ENCODE data around the gene THBS2. TPM values are rescaled to one million over a fixed set of nuclear protein-coding genes. Genes with fewer than 3 reads are reported as not detected.
A peak's percentile ranks its signal among the peaks of the same experiment; 100 is the strongest.

The THBS2 gene
- total RNA-seq, 1 donor from 2014 or later, result 135 TPM

DNA sequence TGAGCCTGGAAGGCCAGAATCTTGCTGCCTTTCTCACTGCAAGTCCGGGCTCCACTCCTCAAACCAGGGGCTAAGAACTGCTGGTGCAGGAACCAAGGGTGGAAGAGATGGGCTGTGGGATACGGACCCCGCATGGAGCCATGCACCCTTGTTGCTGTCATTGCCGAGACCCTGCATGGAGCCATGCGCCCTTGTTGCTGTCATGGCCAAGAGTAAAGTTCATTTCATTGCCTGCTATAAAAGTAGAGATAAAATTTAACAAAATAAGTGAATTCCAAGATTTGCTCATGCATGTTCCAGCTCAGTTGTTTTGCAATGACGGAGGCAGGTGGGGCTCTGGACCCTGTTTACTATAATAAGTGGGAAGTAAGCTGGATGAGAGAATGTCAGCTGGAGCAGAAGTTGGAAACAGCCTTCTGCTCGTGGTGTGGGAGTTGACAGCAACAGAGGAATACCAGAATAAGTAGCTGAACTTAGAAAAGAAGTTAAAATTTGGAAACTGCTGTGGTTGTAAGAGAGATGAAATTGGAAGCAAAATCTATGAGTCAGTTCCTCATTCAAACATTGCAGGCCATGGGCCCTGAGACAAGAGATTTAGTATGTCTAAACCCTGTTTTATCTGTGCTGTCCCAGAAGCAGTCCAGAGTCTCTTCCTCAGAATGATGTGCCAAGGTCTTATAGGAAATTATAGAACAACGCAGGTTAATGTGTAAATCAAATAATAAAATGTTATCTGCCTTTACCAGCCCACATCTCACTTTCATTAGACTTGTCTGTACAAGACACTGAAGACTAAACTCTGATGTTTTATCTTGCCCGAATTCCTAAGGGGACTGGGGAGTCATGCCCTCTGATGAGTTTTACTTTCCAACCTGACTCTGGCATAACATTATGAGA is 15.8 kb upstream of the THBS2 start:
- H3K79me2 ChIP-seq (ENCODE audit: insufficient read depth, low read length), result no peaks in the 10 kb centered on the region
- Mint-ChIP-seq H3K4me3 (ENCODE audit: unreplicated experiment) (no peak overlapping the region), H3K27ac (ENCODE audit: unreplicated experiment) (no peak overlapping the region), H3K9me3 (ENCODE audit: unreplicated experiment) (peaks cover 2% of the 10 kb centered on the region), H3K27me3 (ENCODE audit: low read depth, unreplicated experiment) (peaks cover 16% of the 10 kb centered on the region), H3K36me3 (ENCODE audit: low read depth, unreplicated experiment) (peaks cover 5% of the 10 kb centered on the region), H3K4me1 (ENCODE audit: low read depth, unreplicated experiment) (peaks cover 12% of the 10 kb centered on the region)
- no peaks in the 10 kb centered on the region for H3K36me3 ChIP-seq (ENCODE audit: insufficient read depth, low read length)
- no peaks in the 10 kb centered on the region for H4K20me1 ChIP-seq (ENCODE audit: insufficient read depth, low read length)
- peak; percentile 5 for FAIRE-seq
- H3K27me3 ChIP-seq (ENCODE audit: insufficient read depth, low read length), result no peaks in the 10 kb centered on the region
- H2AFZ ChIP-seq (ENCODE audit: low read depth, low read length), result no peak overlapping the region
- no peak overlapping the region for H3K4me3 ChIP-seq (ENCODE audit: insufficient read depth, low read depth, low read length)
- H3K27ac ChIP-seq (ENCODE audit: low read depth, low read length), result no peak overlapping the region
- no peaks in the 10 kb centered on the region for H3K9me3 ChIP-seq (ENCODE audit: insufficient read depth, low read depth, low read length)
- DNase-seq (ENCODE audit: low read depth), result peak; percentile 58
- peaks cover 10% of the 10 kb centered on the region for H3K4me1 ChIP-seq (ENCODE audit: insufficient read depth, low read length)
- no peak overlapping the region for H3K9ac ChIP-seq (ENCODE audit: low read length)
- TF ChIP-seq EZH2 (IDR thresholded peaks at IDR 0.05; ENCODE audit: insufficient read depth, low read length), result no peak
- TF ChIP-seq, protein P1, sequence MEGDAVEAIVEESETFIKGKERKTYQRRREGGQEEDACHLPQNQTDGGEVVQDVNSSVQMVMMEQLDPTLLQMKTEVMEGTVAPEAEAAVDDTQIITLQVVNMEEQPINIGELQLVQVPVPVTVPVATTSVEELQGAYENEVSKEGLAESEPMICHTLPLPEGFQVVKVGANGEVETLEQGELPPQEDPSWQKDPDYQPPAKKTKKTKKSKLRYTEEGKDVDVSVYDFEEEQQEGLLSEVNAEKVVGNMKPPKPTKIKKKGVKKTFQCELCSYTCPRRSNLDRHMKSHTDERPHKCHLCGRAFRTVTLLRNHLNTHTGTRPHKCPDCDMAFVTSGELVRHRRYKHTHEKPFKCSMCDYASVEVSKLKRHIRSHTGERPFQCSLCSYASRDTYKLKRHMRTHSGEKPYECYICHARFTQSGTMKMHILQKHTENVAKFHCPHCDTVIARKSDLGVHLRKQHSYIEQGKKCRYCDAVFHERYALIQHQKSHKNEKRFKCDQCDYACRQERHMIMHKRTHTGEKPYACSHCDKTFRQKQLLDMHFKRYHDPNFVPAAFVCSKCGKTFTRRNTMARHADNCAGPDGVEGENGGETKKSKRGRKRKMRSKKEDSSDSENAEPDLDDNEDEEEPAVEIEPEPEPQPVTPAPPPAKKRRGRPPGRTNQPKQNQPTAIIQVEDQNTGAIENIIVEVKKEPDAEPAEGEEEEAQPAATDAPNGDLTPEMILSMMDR (IDR thresholded peaks at IDR 0.05; ENCODE audit: insufficient read depth, low read depth, low read length), result no peak
- no peak overlapping the region for H3K4me2 ChIP-seq (ENCODE audit: low read length)

DNA sequence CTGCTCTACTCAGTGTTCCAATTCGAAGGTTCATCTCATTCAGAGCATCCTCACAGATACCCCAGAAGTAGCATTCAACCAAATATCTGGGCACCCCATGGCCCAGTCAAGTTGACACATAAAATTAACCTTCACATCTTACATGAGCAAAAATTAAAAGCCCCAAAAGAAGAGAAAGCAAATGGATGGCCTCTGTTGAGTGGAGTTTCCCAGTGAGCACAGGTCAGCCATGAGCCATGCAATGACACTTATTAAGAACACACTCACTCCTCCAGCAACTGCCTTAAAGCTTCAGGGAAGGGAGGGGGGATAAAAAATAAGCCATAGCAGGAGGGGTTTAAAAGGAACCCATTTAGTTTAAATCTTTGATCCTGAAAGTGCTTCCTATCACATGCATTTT is 14.6 kb upstream of the THBS2 start:
- Mint-ChIP-seq H3K9me3 (ENCODE audit: unreplicated experiment) (peaks cover 6% of the 10 kb centered on the region), H3K4me3 (ENCODE audit: unreplicated experiment) (no peak overlapping the region), H3K27me3 (ENCODE audit: low read depth, unreplicated experiment) (peaks cover 27% of the 10 kb centered on the region), H3K4me1 (ENCODE audit: low read depth, unreplicated experiment) (peaks cover 17% of the 10 kb centered on the region), H3K36me3 (ENCODE audit: low read depth, unreplicated experiment) (peaks cover 5% of the 10 kb centered on the region), H3K27ac (ENCODE audit: unreplicated experiment) (no peak overlapping the region)
- no peak overlapping the region for H3K4me3 ChIP-seq (ENCODE audit: insufficient read depth, low read depth, low read length)
- H3K27me3 ChIP-seq (ENCODE audit: insufficient read depth, low read length), result no peaks in the 10 kb centered on the region
- DNase-seq (ENCODE audit: low read depth), result no peak
- H3K36me3 ChIP-seq (ENCODE audit: insufficient read depth, low read length), result no peaks in the 10 kb centered on the region
- no peaks in the 10 kb centered on the region for H3K9me3 ChIP-seq (ENCODE audit: insufficient read depth, low read depth, low read length)
- H3K27ac ChIP-seq (ENCODE audit: low read depth, low read length), result no peak overlapping the region
- H3K4me1 ChIP-seq (ENCODE audit: insufficient read depth, low read length), result peaks cover 15% of the 10 kb centered on the region
- TF ChIP-seq, protein P1 (IDR thresholded peaks at IDR 0.05; ENCODE audit: insufficient read depth, low read depth, low read length), result no peak
- TF ChIP-seq EZH2 (IDR thresholded peaks at IDR 0.05; ENCODE audit: insufficient read depth, low read length), result no peak
- H4K20me1 ChIP-seq (ENCODE audit: insufficient read depth, low read length), result no peaks in the 10 kb centered on the region
- H3K4me2 ChIP-seq (ENCODE audit: low read length), result no peak overlapping the region
- H2AFZ ChIP-seq (ENCODE audit: low read depth, low read length), result no peak overlapping the region
- no peaks in the 10 kb centered on the region for H3K79me2 ChIP-seq (ENCODE audit: insufficient read depth, low read length)
- no peak overlapping the region for H3K9ac ChIP-seq (ENCODE audit: low read length)
- no peak for FAIRE-seq
